ENCODE results near the gene PLXNA4. TPM values are rescaled to one million over a fixed set of nuclear protein-coding genes. Genes with fewer than 3 reads are reported as not detected.

PLXNA4 gene
- polyA plus RNA-seq, 1 experiment = 0.22 TPM

DNA sequence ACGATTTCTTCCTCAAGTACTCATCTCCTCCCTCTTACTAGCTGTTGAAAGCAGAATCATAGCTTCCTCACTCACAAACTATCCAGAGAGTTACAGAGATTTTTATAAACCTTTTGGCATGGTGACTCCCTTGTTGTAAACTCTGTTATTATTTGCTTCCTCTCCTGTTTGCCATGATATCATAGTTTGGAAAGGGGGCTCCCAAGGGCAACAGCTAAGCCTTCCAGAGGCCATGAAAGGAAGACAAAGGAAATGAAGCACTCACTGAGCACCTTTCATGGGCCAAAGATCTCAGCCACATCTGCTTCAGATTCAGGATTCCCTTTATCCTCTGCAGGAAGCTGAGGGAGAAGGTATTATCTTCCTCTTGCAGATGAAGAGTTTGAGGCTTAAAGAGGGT, 484.6 kb downstream of the PLXNA4 start:
- ChIA-PET CTCF (interaction anchor here (0.6 kb wide), 1 partner anchor 147 kb away, joined by 3 read pairs; no protein-coding TSS in a partner anchor), POLR2A (no interaction called here)
- TF ChIP-seq, protein P1, sequence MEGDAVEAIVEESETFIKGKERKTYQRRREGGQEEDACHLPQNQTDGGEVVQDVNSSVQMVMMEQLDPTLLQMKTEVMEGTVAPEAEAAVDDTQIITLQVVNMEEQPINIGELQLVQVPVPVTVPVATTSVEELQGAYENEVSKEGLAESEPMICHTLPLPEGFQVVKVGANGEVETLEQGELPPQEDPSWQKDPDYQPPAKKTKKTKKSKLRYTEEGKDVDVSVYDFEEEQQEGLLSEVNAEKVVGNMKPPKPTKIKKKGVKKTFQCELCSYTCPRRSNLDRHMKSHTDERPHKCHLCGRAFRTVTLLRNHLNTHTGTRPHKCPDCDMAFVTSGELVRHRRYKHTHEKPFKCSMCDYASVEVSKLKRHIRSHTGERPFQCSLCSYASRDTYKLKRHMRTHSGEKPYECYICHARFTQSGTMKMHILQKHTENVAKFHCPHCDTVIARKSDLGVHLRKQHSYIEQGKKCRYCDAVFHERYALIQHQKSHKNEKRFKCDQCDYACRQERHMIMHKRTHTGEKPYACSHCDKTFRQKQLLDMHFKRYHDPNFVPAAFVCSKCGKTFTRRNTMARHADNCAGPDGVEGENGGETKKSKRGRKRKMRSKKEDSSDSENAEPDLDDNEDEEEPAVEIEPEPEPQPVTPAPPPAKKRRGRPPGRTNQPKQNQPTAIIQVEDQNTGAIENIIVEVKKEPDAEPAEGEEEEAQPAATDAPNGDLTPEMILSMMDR (IDR thresholded peaks at IDR 0.05; ENCODE audit: insufficient read depth, low read depth, low read length) = no peak
- peaks cover 2% of the 10 kb centered on the region for H3K27me3 ChIP-seq (ENCODE audit: control insufficient read depth, insufficient read depth, low read length)
- DNase-seq (ENCODE audit: low read depth) = no peak
- H3K4me3 ChIP-seq (ENCODE audit: low read depth, low read length) = no peak overlapping the region
- H3K36me3 ChIP-seq (ENCODE audit: control insufficient read depth, insufficient read depth, low read length) = no peaks in the 10 kb centered on the region

DNA sequence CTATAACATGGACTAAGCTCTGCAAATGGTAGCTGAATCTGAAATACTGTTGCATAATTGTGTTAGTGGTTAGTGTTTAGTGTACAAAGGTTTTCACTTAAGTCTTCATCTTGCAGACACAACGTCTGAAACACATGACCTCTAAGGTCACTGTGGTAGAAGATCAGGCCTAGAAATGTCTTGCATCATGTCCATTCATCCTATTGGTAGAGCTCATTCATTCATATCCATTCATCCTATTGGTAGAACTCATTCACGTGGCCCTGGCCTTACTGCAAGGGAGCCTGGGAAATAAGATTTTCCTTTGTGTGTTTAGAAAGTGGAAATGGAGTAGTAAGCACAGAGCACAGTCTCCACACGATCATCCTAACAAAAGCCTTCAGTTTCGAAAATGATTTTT, 485.8 kb downstream of the PLXNA4 start:
- DNase-seq (ENCODE audit: low read depth) = no peak
- Histone ChIP-seq H3K27me3 (ENCODE audit: control insufficient read depth, insufficient read depth, low read length) (peaks cover 2% of the 10 kb centered on the region), H3K36me3 (ENCODE audit: control insufficient read depth, insufficient read depth, low read length) (no peaks in the 10 kb centered on the region), H3K4me3 (ENCODE audit: low read depth, low read length) (no peak overlapping the region)
- TF ChIP-seq, protein P1 (IDR thresholded peaks at IDR 0.05; ENCODE audit: insufficient read depth, low read depth, low read length) = no peak
- ChIA-PET POLR2A (no interaction called here), CTCF (no interaction called here)

DNA sequence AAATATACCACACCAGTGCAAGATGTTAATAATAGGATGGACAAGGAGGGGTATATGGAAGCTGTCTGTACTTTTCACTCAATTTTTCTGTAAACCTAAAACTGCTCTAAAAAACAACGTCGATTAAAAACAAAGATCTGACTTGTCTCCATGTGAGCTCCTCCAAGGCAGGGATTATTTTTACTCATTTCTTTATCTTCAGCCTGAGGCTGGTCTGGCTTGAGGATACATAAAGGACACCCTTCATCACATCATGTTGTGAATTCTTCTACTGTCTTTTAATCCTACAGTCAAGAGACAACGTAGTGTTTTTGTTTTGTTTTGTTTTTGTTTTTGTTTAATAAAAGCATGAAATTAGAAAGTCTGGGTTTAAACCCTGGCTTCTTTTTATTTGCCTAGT, 486.9 kb downstream of the PLXNA4 start:
- Histone ChIP-seq H3K27me3 (ENCODE audit: control insufficient read depth, insufficient read depth, low read length) (0 out of 2 replicates have a peak, but pooled peaks cover 2% of the 10 kb centered on the region), H3K36me3 (ENCODE audit: control insufficient read depth, insufficient read depth, low read length) (no peaks in the 10 kb centered on the region), H3K4me3 (ENCODE audit: low read depth, low read length) (no peak overlapping the region)
- CTCF ChIA-PET = no interaction called here
- no peak for DNase-seq (ENCODE audit: low read depth)
- POLR2A ChIA-PET = no interaction called here
- TF ChIP-seq, protein P1 (IDR thresholded peaks at IDR 0.05; ENCODE audit: insufficient read depth, low read depth, low read length) = no peak

DNA sequence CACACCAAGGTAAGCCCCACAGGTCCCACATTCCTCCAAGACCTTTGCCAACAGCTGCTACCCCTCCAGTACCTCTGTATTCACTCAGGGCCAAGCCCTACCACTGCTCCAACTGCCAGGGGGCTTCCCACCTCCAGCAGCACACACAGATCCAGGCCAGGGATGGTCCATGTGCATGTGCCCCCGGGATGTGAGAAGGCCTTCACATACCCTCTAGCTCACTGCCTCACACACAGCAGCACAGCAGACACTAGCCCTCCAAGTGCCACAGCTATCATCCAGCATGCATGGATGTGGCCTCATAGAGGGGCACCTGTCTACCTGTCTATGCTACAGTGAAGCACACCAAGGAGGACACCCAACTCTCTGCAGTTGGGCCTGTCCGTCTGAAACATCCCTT, 488.8 kb downstream of the PLXNA4 start:
- no peaks in the 10 kb centered on the region for H3K36me3 ChIP-seq (ENCODE audit: control insufficient read depth, insufficient read depth, low read length)
- DNase-seq (ENCODE audit: low read depth) = no peak
- POLR2A ChIA-PET = no interaction called here
- CTCF ChIA-PET = no interaction called here
- H3K4me3 ChIP-seq (ENCODE audit: low read depth, low read length) = no peak overlapping the region
- no peaks in the 10 kb centered on the region for H3K27me3 ChIP-seq (ENCODE audit: control insufficient read depth, insufficient read depth, low read length)
- TF ChIP-seq, protein P1 (IDR thresholded peaks at IDR 0.05; ENCODE audit: insufficient read depth, low read depth, low read length) = no peak

DNA sequence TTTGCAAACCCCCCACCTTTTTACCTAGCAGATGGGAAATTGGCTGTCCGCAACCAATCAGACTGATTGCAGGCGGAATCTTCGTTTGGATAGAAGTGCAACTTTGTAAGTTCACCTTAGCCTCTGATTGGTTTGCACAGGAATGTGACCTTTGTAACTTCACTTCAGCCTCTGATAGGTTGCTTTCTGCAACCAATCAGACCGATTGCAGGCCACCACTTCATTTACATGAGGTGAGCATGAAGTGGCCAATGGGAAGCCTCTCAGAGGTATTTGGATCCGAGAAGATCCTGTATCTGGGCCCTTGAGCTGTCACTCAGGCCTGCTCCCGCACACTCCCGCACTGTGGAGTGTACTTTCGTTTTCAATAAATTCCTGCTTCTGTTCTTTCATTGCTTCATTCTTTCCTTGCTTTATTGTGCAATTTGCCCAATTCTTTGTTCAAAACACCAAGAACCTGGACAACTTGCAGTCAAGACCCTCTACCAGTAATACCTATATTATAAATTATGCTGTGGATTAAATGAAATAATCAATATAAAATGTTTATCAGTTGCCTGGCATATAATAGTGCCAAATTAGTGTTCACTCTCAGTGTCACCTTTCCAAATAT, 491.4 kb downstream of the PLXNA4 start:
- ChIA-PET CTCF (no interaction called here), POLR2A (no interaction called here)
- peaks cover 1% of the 10 kb centered on the region; the same call in 1 of the 2 replicates for H3K27me3 ChIP-seq (ENCODE audit: control insufficient read depth, insufficient read depth, low read length)
- no peaks in the 10 kb centered on the region for H3K36me3 ChIP-seq (ENCODE audit: control insufficient read depth, insufficient read depth, low read length)
- no peak for DNase-seq (ENCODE audit: low read depth)
- TF ChIP-seq, protein P1 (IDR thresholded peaks at IDR 0.05; ENCODE audit: insufficient read depth, low read depth, low read length) = no peak
- no peak overlapping the region for H3K4me3 ChIP-seq (ENCODE audit: low read depth, low read length)
